Activated CD4-positive, alpha-beta T cell treated with anti-CD3 and anti-CD28 coated beads for 36 hours (primary cell): ENCODE results near the gene MTX1. TPM values are rescaled to one million over a fixed set of nuclear protein-coding genes. Genes with fewer than 3 reads are reported as not detected.
A peak's percentile ranks its signal among the peaks of the same experiment; 100 is the strongest.

ENCODE experiments used
- ATAC-seq: fragments of 200-7000 bp; cut with Tn5 transposase; one replicate; pipeline ENCODE4 v1.10.0; 2021; ENCODE audit warnings: mild to moderate bottlenecking, moderate library complexity
- CTCF ChIA-PET: fragments of 350-600 bp; sonication (Branson Sonifier 250); formaldehyde crosslinking; loops from one replicate; lab custom pipeline; 2021; ENCODE audit warnings: antibody characterized with exemption; lab: Charles Lee
- POLR2A ChIA-PET: fragments of 350-600 bp; sonication (Branson Sonifier 250); formaldehyde crosslinking; loops from one replicate; lab custom pipeline; 2021; ENCODE audit warnings: antibody characterized with exemption, inconsistent platforms; lab: Charles Lee
- DNase-seq: peaks from one replicate; pipeline ENCODE4 v3.0.0-alpha.2; 2020
- H3K27ac Mint-ChIP-seq: one replicate; pipeline ENCODE4 v1.8.0; 2021; ENCODE audit warnings: mixed read lengths
- H3K27me3 Mint-ChIP-seq: one replicate; pipeline ENCODE4 v1.8.0; 2021; ENCODE audit warnings: mixed read lengths
- H3K36me3 Mint-ChIP-seq: one replicate; pipeline ENCODE4 v1.8.0; 2021; ENCODE audit warnings: low read depth, mixed read lengths
- H3K4me1 Mint-ChIP-seq: one replicate; pipeline ENCODE4 v1.8.0; 2021; ENCODE audit warnings: mixed read lengths
- H3K4me3 Mint-ChIP-seq: one replicate; pipeline ENCODE4 v1.8.0; 2021; ENCODE audit warnings: mild to moderate bottlenecking, moderate library complexity, mixed read lengths
- H3K9me3 Mint-ChIP-seq: one replicate; pipeline ENCODE4 v1.8.0; 2021; ENCODE audit warnings: low read depth, mixed read lengths
- intact Hi-C, 2 experiments: fragments of 100-400 bp; cut with DNase I in 1 of 2; cut with micrococcal nuclease in 1 of 2; formaldehyde crosslinking; loops; one replicate each; pipeline versions ENCODE4 v1.14.2 to v1.15.1; 2022 to 2024; cut with DNase I, micrococcal nuclease
- total RNA-seq, 2 experiments: library from RNA; stranded (reverse); gene quantifications; one replicate each; pipeline ENCODE4 v1.2.3, GENCODE V29; 2021

The MTX1 gene
- total RNA-seq, 2 experiments from 2014 or later, result 52.8 to 52.9 TPM

- Mint-ChIP-seq H3K27me3 (no peaks in the 10 kb centered on the region), H3K4me1 (peaks cover 49% of the 10 kb centered on the region), H3K9me3 (no peaks in the 10 kb centered on the region), H3K36me3 (peaks cover 35% of the 10 kb centered on the region), H3K27ac (peak overlapping the region; percentile 96), H3K4me3 (peak overlapping the region; percentile 98)
- CTCF ChIA-PET, result interaction anchor here (0.6 to 6.6 kb wide), 13 partner anchors 10 to 755 kb away, joined by 3 to 75 read pairs (median 5); partner anchors contain the start of genes ADAM15, EFNA3 and SLC50A1
- peak; percentile 73 for DNase-seq
- POLR2A ChIA-PET, result interaction anchor here (0.6 to 2.1 kb wide), 4 partner anchors 19 to 325 kb away, joined by 3 to 17 read pairs (median 5); partner anchors contain the start of gene DPM3
- no peak for ATAC-seq
- intact Hi-C loops, result loop anchor here in 1 of 2 experiments (5.0 kb wide), 2 partner anchors 172 to 192 kb away; partner anchors contain the start of genes FLAD1 and ZBTB7B
Measured at GRCh38 chr1:155174324-155175280, 33.9 kb upstream of the MTX1 start.

- H3K4me3 Mint-ChIP-seq, result peak overlapping the region; percentile 98
- intact Hi-C loops, result no loop called here
- DNase-seq (no peak), ATAC-seq (no peak)
- no peaks in the 10 kb centered on the region for H3K9me3 Mint-ChIP-seq
- ChIA-PET POLR2A (interaction anchor here (0.6 to 1.7 kb wide), 5 partner anchors 18 to 324 kb away, joined by 3 to 6 read pairs (median 3); partner anchors contain the start of genes DPM3 and ENTREP3), CTCF (interaction anchor here (0.6 to 6.6 kb wide), 16 partner anchors 11 to 756 kb away, joined by 3 to 75 read pairs (median 4); partner anchors contain the start of genes EFNA3 and SLC50A1)
- H3K27ac Mint-ChIP-seq, result no peak overlapping the region
- no peaks in the 10 kb centered on the region for H3K27me3 Mint-ChIP-seq
- H3K4me1 Mint-ChIP-seq, result peaks cover 49% of the 10 kb centered on the region
- peaks cover 33% of the 10 kb centered on the region for H3K36me3 Mint-ChIP-seq
Measured at GRCh38 chr1:155175281-155175926, 33.1 kb upstream of the MTX1 start.

DNA sequence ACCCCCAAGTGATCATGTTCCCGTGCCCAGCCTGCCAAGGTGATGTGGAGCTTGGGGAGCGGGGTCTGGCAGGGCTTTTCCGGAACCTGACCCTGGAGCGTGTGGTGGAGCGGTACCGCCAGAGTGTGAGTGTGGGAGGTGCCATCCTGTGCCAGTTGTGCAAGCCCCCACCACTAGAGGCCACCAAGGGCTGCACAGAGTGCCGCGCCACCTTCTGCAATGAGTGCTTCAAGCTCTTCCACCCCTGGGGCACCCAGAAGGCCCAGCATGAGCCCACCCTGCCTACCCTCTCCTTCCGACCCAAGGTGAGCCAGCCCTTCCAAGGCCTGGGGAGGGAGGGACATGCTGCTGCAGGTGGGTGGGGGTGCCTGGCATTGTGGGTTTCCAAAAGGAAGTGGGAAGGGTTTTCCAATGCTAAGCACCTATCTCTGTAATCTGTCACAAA is 32.5 kb upstream of the MTX1 start:
- CTCF ChIA-PET, result interaction anchor here (0.6 to 6.6 kb wide), 12 partner anchors 13 to 165 kb away, joined by 3 to 75 read pairs (median 5); partner anchors contain the start of gene SLC50A1
- H3K27ac Mint-ChIP-seq, result no peak overlapping the region
- peaks cover 48% of the 10 kb centered on the region for H3K4me1 Mint-ChIP-seq
- POLR2A ChIA-PET, result interaction anchor here (0.6 to 1.7 kb wide), 3 partner anchors 18 to 79 kb away, joined by 3 to 6 read pairs (median 3); partner anchors contain the start of gene ENTREP3
- peaks cover 32% of the 10 kb centered on the region for H3K36me3 Mint-ChIP-seq
- no peaks in the 10 kb centered on the region for H3K9me3 Mint-ChIP-seq
- ATAC-seq (no peak), DNase-seq (peak; percentile 65)
- no peaks in the 10 kb centered on the region for H3K27me3 Mint-ChIP-seq
- intact Hi-C loops, result loop anchor here (1.0 to 2.0 kb wide), 3 partner anchors 17 to 50 kb away; no protein-coding TSS in a partner anchor
- H3K4me3 Mint-ChIP-seq, result peak overlapping the region; percentile 98

- DNase-seq, result peak; percentile 92
- ChIA-PET POLR2A (interaction anchor here (1.0 kb wide), 1 partner anchor 18 kb away, joined by 3 read pairs; no protein-coding TSS in a partner anchor), CTCF (interaction anchor here (0.6 to 6.6 kb wide), 8 partner anchors 9 to 210 kb away, joined by 3 to 75 read pairs (median 14); partner anchors contain the start of gene SLC50A1)
- Mint-ChIP-seq H3K4me3 (peak overlapping the region; percentile 98), H3K27ac (peak overlapping the region; percentile 5), H3K36me3 (peaks cover 32% of the 10 kb centered on the region), H3K4me1 (peaks cover 45% of the 10 kb centered on the region), H3K9me3 (no peaks in the 10 kb centered on the region), H3K27me3 (no peaks in the 10 kb centered on the region)
- intact Hi-C loops, result loop anchor here (1.0 to 2.0 kb wide), 3 partner anchors 16 to 50 kb away; no protein-coding TSS in a partner anchor
- peak; percentile 48 for ATAC-seq
Measured at GRCh38 chr1:155176544-155177071, 31.9 kb upstream of the MTX1 start.

DNA sequence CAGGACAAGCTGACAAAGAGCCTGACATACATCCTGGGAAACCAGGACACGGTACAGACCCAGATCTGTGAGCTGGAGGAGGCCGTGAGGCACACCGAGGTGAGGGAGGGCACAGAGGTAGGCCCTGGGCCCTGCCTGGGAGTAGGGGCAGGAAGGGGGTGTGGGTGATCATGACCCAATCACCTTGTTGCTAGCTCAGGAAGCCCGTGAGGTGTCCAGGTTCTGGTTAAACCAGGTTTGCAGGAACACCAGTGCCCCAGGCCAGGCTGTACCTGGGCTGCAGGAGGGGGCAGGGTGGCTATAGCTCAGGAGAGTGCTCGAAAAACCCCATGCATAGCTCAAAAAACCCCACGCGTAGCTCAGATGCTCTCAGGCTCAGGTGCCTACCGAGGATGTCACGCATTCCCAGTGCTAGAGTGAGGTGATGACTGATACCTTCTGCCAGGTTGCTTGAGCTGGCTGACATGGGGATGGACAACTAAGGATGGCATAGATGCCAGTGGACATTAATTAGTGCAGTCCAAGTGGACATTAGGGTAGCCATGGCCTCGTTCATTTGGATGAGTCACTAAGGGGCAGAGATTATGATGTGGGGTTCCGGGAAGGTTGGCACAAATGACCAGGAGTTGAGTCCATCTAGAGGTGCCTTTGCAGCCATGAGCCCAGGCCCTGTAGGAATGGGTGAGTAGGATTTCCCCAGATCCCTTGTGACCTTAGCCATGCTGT is 31.1 kb upstream of the MTX1 start:
- Mint-ChIP-seq H3K36me3 (peaks cover 26% of the 10 kb centered on the region), H3K27ac (no peak overlapping the region), H3K9me3 (no peaks in the 10 kb centered on the region), H3K27me3 (no peaks in the 10 kb centered on the region), H3K4me1 (peaks cover 39% of the 10 kb centered on the region), H3K4me3 (no peak overlapping the region)
- peak; percentile 2 for DNase-seq
- no peak for ATAC-seq
- CTCF ChIA-PET, result interaction anchor here (0.7 to 6.6 kb wide), 7 partner anchors 10 to 210 kb away, joined by 3 to 72 read pairs (median 8); partner anchors contain the start of gene RUSC1
- POLR2A ChIA-PET, result interaction anchor here (1.2 kb wide), 1 partner anchor 17 kb away, joined by 3 read pairs; no protein-coding TSS in a partner anchor
- intact Hi-C loops, result loop anchor here in 1 of 2 experiments (2.0 kb wide), 1 partner anchor 15 kb away; no protein-coding TSS in a partner anchor

GRCh38 chr1:155177918-155178281 is 30.6 kb upstream of the MTX1 start:
- Mint-ChIP-seq H3K36me3 (peaks cover 23% of the 10 kb centered on the region), H3K27me3 (no peaks in the 10 kb centered on the region), H3K27ac (no peak overlapping the region), H3K9me3 (no peaks in the 10 kb centered on the region), H3K4me1 (peaks cover 37% of the 10 kb centered on the region), H3K4me3 (no peak overlapping the region)
- CTCF ChIA-PET, result interaction anchor here (0.6 to 1.6 kb wide), 7 partner anchors 11 to 143 kb away, joined by 3 to 20 read pairs (median 4); partner anchors contain the start of gene RUSC1
- POLR2A ChIA-PET, result interaction anchor here (1.2 kb wide), 1 partner anchor 17 kb away, joined by 3 read pairs; no protein-coding TSS in a partner anchor
- DNase-seq (peak; percentile 3), ATAC-seq (no peak)
- intact Hi-C loops, result loop anchor here in 1 of 2 experiments (2.0 kb wide), 1 partner anchor 15 kb away; no protein-coding TSS in a partner anchor

DNA sequence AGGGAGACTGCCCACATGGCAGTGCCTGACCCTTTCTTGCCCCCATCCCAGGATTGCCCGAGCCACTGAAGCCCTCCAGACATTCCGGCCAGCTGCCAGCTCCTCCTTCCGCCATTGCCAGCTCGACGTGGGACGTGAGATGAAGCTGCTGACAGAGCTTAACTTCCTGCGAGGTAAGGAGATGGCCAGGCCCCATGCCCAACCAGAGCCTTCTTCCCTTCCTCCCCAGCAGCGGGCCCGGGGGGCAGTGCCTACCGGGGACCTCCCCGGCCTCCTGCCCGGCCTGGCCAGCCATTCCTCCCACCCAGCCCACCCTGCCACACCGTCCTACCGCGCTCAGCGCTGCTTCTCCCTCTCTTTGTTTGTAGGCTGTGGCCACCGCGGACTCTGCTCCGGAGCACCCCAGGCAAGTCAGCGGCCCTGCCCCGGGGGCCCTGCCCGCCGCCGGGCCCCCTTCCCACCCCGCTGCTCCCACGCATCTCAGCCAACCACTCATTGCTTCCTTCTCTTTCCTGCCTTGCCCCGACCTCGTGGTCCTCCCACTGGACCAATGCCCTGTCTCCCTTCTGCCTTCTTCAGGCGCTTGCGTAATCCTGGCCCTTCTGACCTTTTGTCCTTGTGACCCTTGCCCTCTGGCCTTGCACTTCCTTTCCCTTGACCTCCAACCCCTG is 29.9 kb upstream of the MTX1 start:
- Mint-ChIP-seq H3K27me3 (no peaks in the 10 kb centered on the region), H3K9me3 (no peaks in the 10 kb centered on the region), H3K27ac (no peak overlapping the region), H3K4me1 (peaks cover 31% of the 10 kb centered on the region), H3K4me3 (no peak overlapping the region), H3K36me3 (peaks cover 21% of the 10 kb centered on the region)
- DNase-seq (peak; percentile 5), ATAC-seq (no peak)
- intact Hi-C loops, result no loop called here
- POLR2A ChIA-PET, result no interaction called here
- CTCF ChIA-PET, result interaction anchor here (0.6 to 2.0 kb wide), 7 partner anchors 11 to 142 kb away, joined by 3 to 20 read pairs (median 4); partner anchors contain the start of gene RUSC1

DNA sequence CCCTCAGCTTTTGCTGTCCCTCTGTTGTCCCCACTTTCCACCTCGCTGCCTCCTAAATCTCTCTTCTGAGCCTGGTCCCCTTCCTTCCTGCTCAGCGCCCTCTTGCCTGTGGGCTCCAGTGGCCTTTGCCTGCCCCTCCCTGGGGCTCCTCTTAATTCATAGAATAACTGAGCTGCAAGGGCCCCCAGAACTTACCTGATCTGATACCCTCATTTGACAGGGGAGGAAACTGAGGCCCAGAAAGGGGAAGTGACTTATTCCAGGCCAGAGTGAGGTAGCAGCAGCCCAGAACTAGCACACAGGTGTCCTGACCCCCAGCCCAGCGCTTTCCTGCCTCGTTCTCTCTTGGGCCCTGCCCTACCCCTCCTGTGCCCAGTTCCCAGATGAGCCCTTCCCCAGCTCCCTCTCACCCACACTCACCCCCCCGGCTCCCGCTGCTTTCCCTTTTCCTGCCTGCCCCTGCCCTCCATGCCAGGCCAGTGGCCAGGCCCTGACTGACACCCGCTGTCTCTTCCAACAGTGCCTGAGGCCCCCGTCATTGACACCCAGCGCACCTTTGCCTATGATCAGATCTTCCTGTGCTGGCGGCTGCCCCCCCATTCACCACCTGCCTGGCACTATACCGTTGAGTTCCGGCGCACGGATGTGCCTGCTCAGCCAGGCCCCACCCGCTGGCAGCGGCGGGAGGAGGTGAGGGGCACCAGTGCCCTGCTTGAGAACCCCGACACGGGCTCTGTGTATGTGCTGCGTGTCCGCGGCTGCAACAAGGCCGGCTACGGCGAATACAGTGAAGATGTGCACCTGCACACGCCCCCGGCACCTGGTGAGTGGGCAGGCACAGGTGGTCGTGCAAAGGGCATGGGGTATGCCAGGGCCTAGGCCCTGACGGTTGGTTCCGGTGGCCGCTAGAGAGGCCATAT is 29.1 kb upstream of the MTX1 start:
- intact Hi-C loops, result no loop called here
- Mint-ChIP-seq H3K27ac (no peak overlapping the region), H3K4me1 (peaks cover 25% of the 10 kb centered on the region), H3K4me3 (no peak overlapping the region), H3K9me3 (no peaks in the 10 kb centered on the region), H3K36me3 (peaks cover 21% of the 10 kb centered on the region), H3K27me3 (no peaks in the 10 kb centered on the region)
- ChIA-PET POLR2A (no interaction called here), CTCF (interaction anchor here (0.8 to 2.0 kb wide), 3 partner anchors 13 to 71 kb away, joined by 3 to 7 read pairs (median 4); no protein-coding TSS in a partner anchor)
- DNase-seq (peak; percentile 4), ATAC-seq (no peak)
